Measurements from ENCODE around the gene SGCE. TPM values are rescaled to one million over a fixed set of nuclear protein-coding genes. Genes with fewer than 3 reads are reported as not detected.

The SGCE gene
- total RNA-seq, 1 experiment from 2014 or later = 17.4 TPM

GRCh38 chr7:94701555-94701973 is 45.6 kb upstream of the SGCE start:
- DNase-seq (ENCODE audit: low read depth, low spot score) = peak; percentile 28
- no TSS peak for BruUV-seq (replicated peaks)
- H3K4me2 ChIP-seq (ENCODE audit: low read length) = 0 out of 2 replicates have a peak overlapping the region, but pooled peaks have one; percentile 6
- H3K9me2 ChIP-seq (ENCODE audit: insufficient read depth) = no peaks in the 10 kb centered on the region
- H3K4me1 ChIP-seq (ENCODE audit: control insufficient read depth in 1 of 2, insufficient read depth in 2 of 2, low read length in 2 of 2) = peaks cover 17 to 29% of the 10 kb centered on the region in 2 experiments
- H3K36me3 ChIP-seq (ENCODE audit: control insufficient read depth in 1 of 2, insufficient read depth in 2 of 2, low read length in 2 of 2) = no peaks in the 10 kb centered on the region
- no peak overlapping the region for H3K4me3 ChIP-seq (replicated peaks in 1 of 2; ENCODE audit: low read depth in 1 of 2, low read length in 2 of 2)
- ChIA-PET POLR2A (no interaction called here), CTCF (no interaction called here), RAD21 (ENCODE audit: low non-redundant PET in 1 of 2, low total read pairs in 2 of 2, uncharacterized antibody in 2 of 2, unreplicated experiment in 2 of 2) (no interaction called here)
- no peaks in the 10 kb centered on the region for H3K27me3 ChIP-seq (ENCODE audit: insufficient read depth, low read length)
- H2AFZ ChIP-seq (ENCODE audit: low read depth, low read length, poor library complexity, severe bottlenecking) = peak overlapping the region; percentile 31
- H4K20me1 ChIP-seq (ENCODE audit: insufficient read depth) = no peaks in the 10 kb centered on the region
- no peak overlapping the region for H3K9ac ChIP-seq (ENCODE audit: low read length)
- no peaks in the 10 kb centered on the region for H3K79me2 ChIP-seq (ENCODE audit: insufficient read depth, low read length)
- ATAC-seq = peak; percentile 60
- intact Hi-C loops (cut with micrococcal nuclease) = no loop called here
- H3K9me3 ChIP-seq (ENCODE audit: control insufficient read depth in 1 of 2, insufficient read depth in 1 of 2, low read depth in 1 of 2, low read length in 2 of 2) = no peaks in the 10 kb centered on the region
- TF ChIP-seq CBX3 (IDR thresholded peaks at IDR 0.05; ENCODE audit: low read depth) (no peak), SP1 (IDR thresholded peaks at IDR 0.05; ENCODE audit: low read depth) (no peak), EZH2 (IDR thresholded peaks at IDR 0.05) (no peak), POLR2AphosphoS5 (IDR thresholded peaks at IDR 0.05; ENCODE audit: low read depth, low read length) (no peak), ZBTB33 (IDR thresholded peaks at IDR 0.05; ENCODE audit: extremely low read depth, insufficient replicate concordance, low read length) (no peak), EGR1 (IDR thresholded peaks at IDR 0.05; ENCODE audit: low read depth) (no peak), RAD21 (IDR thresholded peaks at IDR 0.05; ENCODE audit: low read depth) (no peak)
- no peak overlapping the region for H3K27ac ChIP-seq (ENCODE audit: low read depth, low read length)

GRCh38 chr7:94700926-94701554 is 45.1 kb upstream of the SGCE start:
- Histone ChIP-seq H3K79me2 (ENCODE audit: insufficient read depth, low read length) (no peaks in the 10 kb centered on the region), H3K27me3 (ENCODE audit: insufficient read depth, low read length) (no peaks in the 10 kb centered on the region), H3K27ac (ENCODE audit: low read depth, low read length) (no peak overlapping the region), H4K20me1 (ENCODE audit: insufficient read depth) (no peaks in the 10 kb centered on the region), H3K4me3 (replicated peaks in 1 of 2; ENCODE audit: low read depth in 1 of 2, low read length in 2 of 2) (no peak overlapping the region), H3K9me3 (ENCODE audit: control insufficient read depth in 1 of 2, insufficient read depth in 1 of 2, low read depth in 1 of 2, low read length in 2 of 2) (no peaks in the 10 kb centered on the region), H3K36me3 (ENCODE audit: control insufficient read depth in 1 of 2, insufficient read depth in 2 of 2, low read length in 2 of 2) (no peaks in the 10 kb centered on the region), H3K9ac (ENCODE audit: low read length) (no peak overlapping the region), H2AFZ (ENCODE audit: low read depth, low read length, poor library complexity, severe bottlenecking) (peak overlapping the region; percentile 31), H3K9me2 (ENCODE audit: insufficient read depth) (no peaks in the 10 kb centered on the region), H3K4me1 (ENCODE audit: control insufficient read depth in 1 of 2, insufficient read depth in 2 of 2, low read length in 2 of 2) (peaks cover 17 to 29% of the 10 kb centered on the region in 2 experiments), H3K4me2 (ENCODE audit: low read length) (0 out of 2 replicates have a peak overlapping the region, but pooled peaks have one; percentile 6)
- POLR2A ChIA-PET = no interaction called here
- intact Hi-C loops (cut with micrococcal nuclease) = no loop called here
- RAD21 ChIA-PET (ENCODE audit: low non-redundant PET in 1 of 2, low total read pairs in 2 of 2, uncharacterized antibody in 2 of 2, unreplicated experiment in 2 of 2) = no interaction called here
- no TSS peak for BruUV-seq (replicated peaks)
- ATAC-seq (no peak), DNase-seq (ENCODE audit: low read depth, low spot score) (no peak)
- CTCF ChIA-PET = no interaction called here
- TF ChIP-seq EZH2 (IDR thresholded peaks at IDR 0.05) (no peak), FOSL1 (IDR thresholded peaks at IDR 0.05; ENCODE audit: low read depth) (no peak), ZBTB33 (IDR thresholded peaks at IDR 0.05; ENCODE audit: extremely low read depth, insufficient replicate concordance, low read length) (no peak), EZH2phosphoT487 (IDR thresholded peaks at IDR 0.05; ENCODE audit: borderline replicate concordance) (no peak), SP1 (IDR thresholded peaks at IDR 0.05; ENCODE audit: low read depth) (no peak), ZFX (IDR thresholded peaks at IDR 0.05) (no peak), JUND (IDR thresholded peaks at IDR 0.05) (no peak), EGR1 (IDR thresholded peaks at IDR 0.05; ENCODE audit: low read depth) (no peak), CEBPB (IDR thresholded peaks at IDR 0.05; ENCODE audit: low read depth) (no peak), CTCF (IDR thresholded peaks at IDR 0.05 in 2 of 3, conservative IDR thresholded peaks at IDR 0.05 in 1 of 3; ENCODE audit: borderline replicate concordance in 1 of 3, insufficient read depth in 1 of 3, low read depth in 2 of 3, low read length in 2 of 3) (no peak), ELF1 (IDR thresholded peaks at IDR 0.05; ENCODE audit: borderline replicate concordance, low read depth) (no peak)

All from HCT116 (cell line).